GM23338 (cell line): ENCODE measurements around the gene KLHL18. TPM values are rescaled to one million over a fixed set of nuclear protein-coding genes. Genes with fewer than 3 reads are reported as not detected.

Experiments used
- ATAC-seq: fragments of 200-7000 bp; cut with Tn5 transposase; 3 replicates; pipeline ENCODE4 v1.9.1; 2020
- DNase-seq: peaks from one replicate; pipeline ENCODE4 v3.0.0-alpha.2; 2015; ENCODE audit warnings: low spot score
- H2AFZ ChIP-seq: fragments of 200-600 bp; sonication (generic); 2 replicates; pipeline ENCODE4 v1.8.0; 2016; ENCODE audit warnings: antibody characterized with exemption, mild to moderate bottlenecking, moderate library complexity
- H3F3A ChIP-seq: fragments of 200-600 bp; sonication (generic); replicated peaks from 2 replicates; pipeline ENCODE4 v1.8.0; 2017; ENCODE audit warnings: antibody characterized with exemption, mixed run types, low read depth
- H3K27ac ChIP-seq: fragments of 200-600 bp; sonication (generic); 2 replicates; pipeline ENCODE4 v1.6.1; 2016; ENCODE audit warnings: low read depth
- H3K27me3 ChIP-seq: fragments of 200-600 bp; sonication (generic); 2 replicates; pipeline ENCODE4 v1.8.0; 2016; ENCODE audit warnings: mild to moderate bottlenecking, mixed run types, moderate library complexity; ENCODE audit not compliant: insufficient read depth
- H3K36me3 ChIP-seq: fragments of 200-600 bp; sonication (generic); 2 replicates; pipeline ENCODE4 v1.8.0; 2016; ENCODE audit warnings: mild to moderate bottlenecking; ENCODE audit not compliant: insufficient read depth
- H3K4me1 ChIP-seq: fragments of 200-600 bp; sonication (generic); 2 replicates; pipeline ENCODE4 v1.8.0; 2016; ENCODE audit warnings: mild to moderate bottlenecking, moderate library complexity; ENCODE audit not compliant: insufficient read depth
- H3K4me2 ChIP-seq: fragments of 200-600 bp; sonication (generic); 2 replicates; pipeline ENCODE4 v1.7.1; 2017; ENCODE audit warnings: mixed run types
- H3K4me3 ChIP-seq: fragments of 200-600 bp; sonication (generic); 2 replicates; pipeline ENCODE4 v1.6.1; 2016; ENCODE audit warnings: mixed run types
- H3K79me2 ChIP-seq: fragments of 200-600 bp; sonication (generic); replicated peaks from 2 replicates; pipeline ENCODE4 v1.8.0; 2017; ENCODE audit warnings: mild to moderate bottlenecking; ENCODE audit not compliant: insufficient read depth
- H3K9me2 ChIP-seq: fragments of 200-600 bp; sonication (generic); 2 replicates; pipeline ENCODE4 v1.8.0; 2017; ENCODE audit not compliant: insufficient read depth
- H4K20me1 ChIP-seq: fragments of 200-600 bp; sonication (generic); replicated peaks from 2 replicates; pipeline ENCODE4 v1.8.0; 2017; ENCODE audit warnings: mild to moderate bottlenecking; ENCODE audit not compliant: insufficient read depth
- H3K27ac Mint-ChIP-seq: 2 replicates; pipeline ENCODE4 v1.8.0; 2020; ENCODE audit warnings: inconsistent platforms, mild to moderate bottlenecking, moderate library complexity, mixed read lengths
- H3K27me3 Mint-ChIP-seq: 3 replicates; pipeline ENCODE4 v1.8.0; 2022; ENCODE audit warnings: low read depth, mild to moderate bottlenecking, moderate library complexity, mixed read lengths, inconsistent platforms; ENCODE audit not compliant: insufficient read depth, poor library complexity
- H3K36me3 Mint-ChIP-seq: 3 replicates; pipeline ENCODE4 v1.8.0; 2021; ENCODE audit warnings: low read depth, mild to moderate bottlenecking, inconsistent platforms, moderate library complexity, mixed read lengths
- H3K4me1 Mint-ChIP-seq: 3 replicates; pipeline ENCODE4 v1.8.0; 2020; ENCODE audit warnings: mild to moderate bottlenecking, inconsistent platforms, mixed read lengths
- H3K4me3 Mint-ChIP-seq: 3 replicates; pipeline ENCODE4 v1.8.0; 2021; ENCODE audit warnings: moderate library complexity, mild to moderate bottlenecking, inconsistent platforms, mixed read lengths
- H3K9me3 Mint-ChIP-seq: 3 replicates; pipeline ENCODE4 v1.8.0; 2020; ENCODE audit warnings: moderate library complexity, mild to moderate bottlenecking, inconsistent platforms, mixed read lengths
- CREB1 ChIP-seq: fragments of 250-450 bp; sonication (Bioruptor Pico); IDR thresholded peaks from 2 replicates; pipeline ENCODE4 v1.5.0; 2020; ENCODE audit warnings: low read depth, mild to moderate bottlenecking, moderate library complexity
- CTCF ChIP-seq, 2 experiments: fragments of 200-600 bp in 1 of 2; sonication (generic) in 1 of 2; conservative IDR thresholded peaks; 2 replicates each; pipeline versions ENCODE4 v1.5.1 to v1.6.1; 2016 to 2017; ENCODE audit warnings: antibody characterized with exemption in 2 of 2, low read depth in 2 of 2, mild to moderate bottlenecking in 2 of 2, moderate library complexity in 1 of 2
- ETS1 ChIP-seq: IDR thresholded peaks from 2 replicates; pipeline ENCODE4 v1.6.1; 2016; ENCODE audit warnings: antibody characterized with exemption
- EZH2 ChIP-seq: fragments of 200-600 bp; sonication (generic); IDR thresholded peaks from one replicate; pipeline ENCODE4 v1.8.0; 2017; ENCODE audit warnings: antibody characterized with exemption, mild to moderate bottlenecking, low read depth; ENCODE audit not compliant: unreplicated experiment
- EZH2phosphoT487 ChIP-seq: fragments of 200-600 bp; sonication (generic); IDR thresholded peaks from one replicate; pipeline ENCODE4 v1.8.1; 2018; ENCODE audit warnings: antibody characterized with exemption; ENCODE audit not compliant: unreplicated experiment
- JUNB ChIP-seq: IDR thresholded peaks from one replicate; pipeline ENCODE4 v1.6.1; 2016; ENCODE audit warnings: antibody characterized with exemption; ENCODE audit not compliant: unreplicated experiment
- POLR2AphosphoS5 ChIP-seq: IDR thresholded peaks from 2 replicates; pipeline ENCODE4 v1.6.1; 2016; ENCODE audit warnings: antibody characterized with exemption, low read depth
- STAT1 ChIP-seq: IDR thresholded peaks from one replicate; pipeline ENCODE4 v1.6.1; 2016; ENCODE audit warnings: antibody characterized with exemption; ENCODE audit not compliant: unreplicated experiment
- ZNF331 ChIP-seq: fragments of 250-450 bp; sonication (Bioruptor Pico); IDR thresholded peaks from 2 replicates; pipeline ENCODE4 v1.5.0; 2020; ENCODE audit warnings: low read depth, mild to moderate bottlenecking, moderate library complexity
- polyA plus RNA-seq: library from polyadenylated mRNA; unstranded; fragments of >200 nt; fragmentation: Nextera tagmentation; extraction: Ambion mirVana; gene quantifications from 2 replicates; pipeline ENCODE4 v1.2.1, GENCODE V29; 2016
- total RNA-seq: library from RNA; depleted of rRNA; stranded (reverse); fragments of >200 nt; shearing (Covaris generic); gene quantifications from 2 replicates; pipeline ENCODE4 v1.2.3, GENCODE V29; 2014

KLHL18 gene
- total and polyA plus RNA-seq, 2 experiments from 2014 or later, result 11.3 to 18.1 TPM

DNA sequence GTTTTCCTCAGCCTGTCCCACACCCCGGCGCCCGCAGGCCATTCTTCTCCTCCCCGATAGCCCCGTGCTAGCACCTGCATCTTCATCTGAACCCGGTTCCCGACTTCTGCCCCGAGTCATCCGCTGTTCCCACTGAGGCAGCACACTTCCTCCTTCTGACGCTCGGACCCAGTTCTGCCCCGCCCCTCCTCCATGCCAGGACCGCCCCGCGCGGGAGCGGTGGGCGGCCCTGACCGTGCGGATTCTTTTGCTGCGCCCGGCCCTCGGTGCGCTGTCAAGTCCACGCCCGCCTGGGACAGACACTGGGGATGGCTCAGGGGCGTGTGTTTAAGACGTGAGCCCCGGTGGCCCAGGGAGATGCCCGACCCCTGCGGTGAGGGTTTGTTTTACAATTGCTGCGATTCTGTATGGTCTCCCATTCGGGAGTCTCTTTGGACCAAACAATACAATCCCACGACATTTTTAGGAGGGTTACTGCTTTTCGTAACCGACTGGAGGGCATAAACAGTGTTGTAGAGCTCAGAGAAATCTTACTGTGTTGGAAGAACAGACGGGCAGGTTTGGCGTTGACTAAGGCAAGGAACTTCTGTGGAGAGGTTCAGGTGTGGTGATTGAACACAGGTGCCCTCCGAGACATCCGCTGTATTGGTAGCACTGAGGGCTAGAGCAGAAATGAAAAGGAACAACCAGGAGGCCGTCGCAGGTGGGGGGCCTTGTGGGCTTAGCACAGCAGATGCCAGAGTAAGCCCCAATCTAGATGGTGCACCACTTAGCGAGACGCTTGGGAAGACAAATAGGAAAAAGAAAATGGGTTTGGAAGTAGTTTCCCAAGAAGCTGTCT, 98.8 kb downstream of the KLHL18 start:
- Histone ChIP-seq H2AFZ (peak overlapping the region; percentile 92), H3K27me3 (no peaks in the 10 kb centered on the region), H4K20me1 (peaks cover 23% of the 10 kb centered on the region), H3K27ac (peak overlapping the region; percentile 97), H3K79me2 (peaks cover 58% of the 10 kb centered on the region), H3K4me3 (peak overlapping the region; percentile 86), H3K9me2 (no peaks in the 10 kb centered on the region), H3F3A (peaks cover 13% of the 10 kb centered on the region; the same call in 1 of the 2 replicates), H3K4me1 (0 out of 2 replicates have a peak, but pooled peaks cover 4% of the 10 kb centered on the region), H3K36me3 (no peaks in the 10 kb centered on the region), H3K4me2 (peak overlapping the region; percentile 85)
- H3K27me3 Mint-ChIP-seq, result peaks cover 16% of the 10 kb centered on the region
- ATAC-seq (peak; percentile 79), DNase-seq (peak; percentile 93)
- peak overlapping the region; percentile 98 for H3K27ac Mint-ChIP-seq
- no peaks in the 10 kb centered on the region for H3K9me3 Mint-ChIP-seq
- H3K4me1 Mint-ChIP-seq, result peaks cover 22% of the 10 kb centered on the region
- H3K36me3 Mint-ChIP-seq, result peaks cover 2% of the 10 kb centered on the region; the same call in 2 of the 3 replicates
- TF ChIP-seq POLR2AphosphoS5, result peak; percentile 54; the same call in 1 of the 2 replicates
- TF ChIP-seq ETS1, result no peak
- H3K4me3 Mint-ChIP-seq, result peak overlapping the region; percentile 99

DNA sequence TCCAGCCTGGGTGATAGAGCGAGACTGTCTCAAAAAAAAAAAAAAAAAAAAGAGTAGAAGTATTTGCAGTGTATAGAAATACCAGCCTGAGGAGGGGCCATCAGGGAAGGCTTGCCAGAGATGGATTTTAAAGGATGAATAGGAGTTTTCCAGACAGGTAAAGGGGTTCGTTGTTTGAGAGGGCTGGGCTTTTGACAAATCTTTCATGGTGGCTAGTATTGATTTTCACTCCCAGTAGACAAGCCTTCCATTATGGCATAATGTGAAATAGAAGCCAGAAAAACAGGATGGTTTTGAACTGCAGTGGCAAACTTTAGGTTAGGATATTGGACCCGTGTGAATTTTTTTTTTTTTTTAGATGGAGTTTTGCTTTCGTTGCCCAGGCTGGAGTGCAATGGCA, 101.7 kb downstream of the KLHL18 start:
- no peaks in the 10 kb centered on the region for H3K27me3 ChIP-seq
- ATAC-seq (no peak), DNase-seq (no peak)
- no peak overlapping the region for H3K4me3 ChIP-seq
- Mint-ChIP-seq H3K4me1 (peaks cover 19% of the 10 kb centered on the region), H3K9me3 (no peaks in the 10 kb centered on the region), H3K36me3 (peaks cover 8% of the 10 kb centered on the region), H3K27me3 (peaks cover 12% of the 10 kb centered on the region), H3K27ac (no peak overlapping the region), H3K4me3 (no peak overlapping the region)
- H3K4me2 ChIP-seq, result no peak overlapping the region
- 0 out of 2 replicates have a peak, but pooled peaks cover 4% of the 10 kb centered on the region for H3K4me1 ChIP-seq
- H2AFZ ChIP-seq, result no peak overlapping the region
- H3K79me2 ChIP-seq, result peaks cover 81% of the 10 kb centered on the region
- no peak overlapping the region for H3K27ac ChIP-seq
- peaks cover 33% of the 10 kb centered on the region for H4K20me1 ChIP-seq
- H3K36me3 ChIP-seq, result no peaks in the 10 kb centered on the region
- TF ChIP-seq STAT1 (no peak), EZH2 (no peak), EZH2phosphoT487 (no peak), ZNF331 (CRISPR knock-in tag) (no peak), ETS1 (no peak), CTCF (conservative IDR thresholded peaks at IDR 0.05; ENCODE audit: low read depth in 2 of 2) (no peak), CREB1 (CRISPR knock-in tag) (no peak), JUNB (no peak)
- no peaks in the 10 kb centered on the region for H3K9me2 ChIP-seq
- peaks cover 13% of the 10 kb centered on the region for H3F3A ChIP-seq
